HUES6 (cell line): Measurements from ENCODE around the gene PIKFYVE.
"Not testable (repeated sequence)": the region's sequence is repeated elsewhere in the genome, so short reads cannot be mapped to it uniquely, and the experiment has no call there.

Experiments used
- H3K27ac ChIP-seq: 2 replicates; pipeline ENCODE4 v1.7.0; 2013; ENCODE audit warnings: low read depth, mild to moderate bottlenecking, low read length, inconsistent platforms
- H3K27me3 ChIP-seq: 2 replicates; pipeline ENCODE4 v1.6.1; 2013; ENCODE audit warnings: low read length; ENCODE audit not compliant: control insufficient read depth, insufficient read depth
- H3K36me3 ChIP-seq: 2 replicates; pipeline ENCODE4 v1.6.1; 2013; ENCODE audit warnings: low read length; ENCODE audit not compliant: control insufficient read depth, insufficient read depth
- H3K4me1 ChIP-seq: 2 replicates; pipeline ENCODE4 v1.6.1; 2013; ENCODE audit warnings: low read length; ENCODE audit not compliant: control insufficient read depth, insufficient read depth
- H3K4me3 ChIP-seq: 2 replicates; pipeline ENCODE4 v1.5.1; 2013; ENCODE audit warnings: low read depth, low read length
- H3K9ac ChIP-seq: one replicate; pipeline ENCODE4 v1.6.1; 2013; ENCODE audit warnings: mild to moderate bottlenecking, low read length
- H3K9me3 ChIP-seq: 2 replicates; pipeline ENCODE4 v1.6.1; 2013; ENCODE audit warnings: low read depth, low read length; ENCODE audit not compliant: control insufficient read depth, insufficient read depth

The PIKFYVE gene

GRCh38 chr2:208346756-208347155 is 80.7 kb downstream of the PIKFYVE start:
- Histone ChIP-seq H3K27me3 (no peaks in the 10 kb centered on the region), H3K27ac (no peak overlapping the region), H3K9me3 (no peaks in the 10 kb centered on the region), H3K36me3 (peaks cover 93% of the 10 kb centered on the region), H3K4me1 (no peaks in the 10 kb centered on the region), H3K4me3 (no peak overlapping the region), H3K9ac (no peak overlapping the region)

- Histone ChIP-seq H3K9ac (no peak overlapping the region), H3K4me1 (no peaks in the 10 kb centered on the region), H3K36me3 (peaks cover 97% of the 10 kb centered on the region), H3K27ac (no peak overlapping the region), H3K27me3 (no peaks in the 10 kb centered on the region), H3K4me3 (no peak overlapping the region), H3K9me3 (no peaks in the 10 kb centered on the region)
Measured at GRCh38 chr2:208350610-208351009, 84.6 kb downstream of the PIKFYVE start.

- H3K4me3 ChIP-seq = no peak overlapping the region
- no peaks in the 10 kb centered on the region for H3K27me3 ChIP-seq
- no peak overlapping the region for H3K9ac ChIP-seq
- H3K36me3 ChIP-seq = peaks cover 87% of the 10 kb centered on the region
- H3K9me3 ChIP-seq = no peaks in the 10 kb centered on the region
- H3K27ac ChIP-seq = no peak overlapping the region
- no peaks in the 10 kb centered on the region for H3K4me1 ChIP-seq
Measured at GRCh38 chr2:208352644-208353567, 86.9 kb downstream of the PIKFYVE start.

- Histone ChIP-seq H3K9ac (no peak overlapping the region), H3K4me3 (no peak overlapping the region), H3K4me1 (no peaks in the 10 kb centered on the region), H3K27ac (no peak overlapping the region), H3K27me3 (no peaks in the 10 kb centered on the region), H3K9me3 (no peaks in the 10 kb centered on the region), H3K36me3 (peaks cover 80% of the 10 kb centered on the region)
Measured at GRCh38 chr2:208354964-208355381, 88.9 kb downstream of the PIKFYVE start.

- not testable (repeated sequence) for H3K4me1 ChIP-seq, H3K9me3 ChIP-seq, H3K27ac ChIP-seq, H3K4me3 ChIP-seq, H3K9ac ChIP-seq, H3K27me3 ChIP-seq
- peaks cover 66% of the 10 kb centered on the region for H3K36me3 ChIP-seq
Measured at GRCh38 chr2:208356420-208356819, 90.4 kb downstream of the PIKFYVE start.

- H3K36me3 ChIP-seq = peaks cover 60% of the 10 kb centered on the region
- H3K27ac ChIP-seq = no peak overlapping the region
- H3K9me3 ChIP-seq = no peaks in the 10 kb centered on the region
- H3K27me3 ChIP-seq = no peaks in the 10 kb centered on the region
- H3K4me3 ChIP-seq = no peak overlapping the region
- 0 out of 2 replicates have a peak, but pooled peaks cover 2% of the 10 kb centered on the region for H3K4me1 ChIP-seq
- H3K9ac ChIP-seq = no peak overlapping the region
Measured at GRCh38 chr2:208356846-208357574, 91.0 kb downstream of the PIKFYVE start.

- Histone ChIP-seq H3K4me3 (0 out of 2 replicates have a peak overlapping the region, but pooled peaks have one; percentile 34), H3K9ac (no peak overlapping the region), H3K27me3 (no peaks in the 10 kb centered on the region), H3K4me1 (0 out of 2 replicates have a peak, but pooled peaks cover 3% of the 10 kb centered on the region), H3K36me3 (peaks cover 41% of the 10 kb centered on the region), H3K27ac (no peak overlapping the region), H3K9me3 (no peaks in the 10 kb centered on the region)
Measured at GRCh38 chr2:208358758-208359631, 92.9 kb downstream of the PIKFYVE start.

- peak overlapping the region; percentile 34; the same call in 1 of the 2 replicates for H3K4me3 ChIP-seq
- no peak overlapping the region for H3K27ac ChIP-seq
- H3K36me3 ChIP-seq = peaks cover 35% of the 10 kb centered on the region
- no peak overlapping the region for H3K9ac ChIP-seq
- peaks cover 2% of the 10 kb centered on the region; the same call in 1 of the 2 replicates for H3K9me3 ChIP-seq
- H3K4me1 ChIP-seq = 0 out of 2 replicates have a peak, but pooled peaks cover 3% of the 10 kb centered on the region
- H3K27me3 ChIP-seq = no peaks in the 10 kb centered on the region
Measured at GRCh38 chr2:208359632-208359986, 93.6 kb downstream of the PIKFYVE start.

- no peaks in the 10 kb centered on the region for H3K27me3 ChIP-seq
- peaks cover 2% of the 10 kb centered on the region; the same call in 1 of the 2 replicates for H3K9me3 ChIP-seq
- H3K9ac ChIP-seq = no peak overlapping the region
- peaks cover 26% of the 10 kb centered on the region for H3K36me3 ChIP-seq
- H3K27ac ChIP-seq = no peak overlapping the region
- no peak overlapping the region for H3K4me3 ChIP-seq
- H3K4me1 ChIP-seq = 0 out of 2 replicates have a peak, but pooled peaks cover 3% of the 10 kb centered on the region
Measured at GRCh38 chr2:208360259-208361076, 94.4 kb downstream of the PIKFYVE start.

- H3K4me3 ChIP-seq = no peak overlapping the region
- H3K36me3 ChIP-seq = peaks cover 22% of the 10 kb centered on the region
- H3K27ac ChIP-seq = no peak overlapping the region
- H3K27me3 ChIP-seq = no peaks in the 10 kb centered on the region
- 0 out of 2 replicates have a peak, but pooled peaks cover 3% of the 10 kb centered on the region for H3K4me1 ChIP-seq
- H3K9ac ChIP-seq = no peak overlapping the region
- H3K9me3 ChIP-seq = peaks cover 2% of the 10 kb centered on the region; the same call in 1 of the 2 replicates
Measured at GRCh38 chr2:208361077-208361441, 95.0 kb downstream of the PIKFYVE start.
